ENCODE measurements around the gene CYB561D2. TPM values are rescaled to one million over a fixed set of nuclear protein-coding genes. Genes with fewer than 3 reads are reported as not detected.

Gene CYB561D2, protein sequence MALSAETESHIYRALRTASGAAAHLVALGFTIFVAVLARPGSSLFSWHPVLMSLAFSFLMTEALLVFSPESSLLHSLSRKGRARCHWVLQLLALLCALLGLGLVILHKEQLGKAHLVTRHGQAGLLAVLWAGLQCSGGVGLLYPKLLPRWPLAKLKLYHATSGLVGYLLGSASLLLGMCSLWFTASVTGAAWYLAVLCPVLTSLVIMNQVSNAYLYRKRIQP
- total RNA-seq (2014; rRNA removed; shearing (Covaris generic)) (29.0 and 37.7 TPM in 2 replicates), polyA plus RNA-seq (2016; fragmentation: Nextera tagmentation; extraction: Ambion mirVana) (28.3 and 31.5 TPM in 2 replicates)

DNA sequence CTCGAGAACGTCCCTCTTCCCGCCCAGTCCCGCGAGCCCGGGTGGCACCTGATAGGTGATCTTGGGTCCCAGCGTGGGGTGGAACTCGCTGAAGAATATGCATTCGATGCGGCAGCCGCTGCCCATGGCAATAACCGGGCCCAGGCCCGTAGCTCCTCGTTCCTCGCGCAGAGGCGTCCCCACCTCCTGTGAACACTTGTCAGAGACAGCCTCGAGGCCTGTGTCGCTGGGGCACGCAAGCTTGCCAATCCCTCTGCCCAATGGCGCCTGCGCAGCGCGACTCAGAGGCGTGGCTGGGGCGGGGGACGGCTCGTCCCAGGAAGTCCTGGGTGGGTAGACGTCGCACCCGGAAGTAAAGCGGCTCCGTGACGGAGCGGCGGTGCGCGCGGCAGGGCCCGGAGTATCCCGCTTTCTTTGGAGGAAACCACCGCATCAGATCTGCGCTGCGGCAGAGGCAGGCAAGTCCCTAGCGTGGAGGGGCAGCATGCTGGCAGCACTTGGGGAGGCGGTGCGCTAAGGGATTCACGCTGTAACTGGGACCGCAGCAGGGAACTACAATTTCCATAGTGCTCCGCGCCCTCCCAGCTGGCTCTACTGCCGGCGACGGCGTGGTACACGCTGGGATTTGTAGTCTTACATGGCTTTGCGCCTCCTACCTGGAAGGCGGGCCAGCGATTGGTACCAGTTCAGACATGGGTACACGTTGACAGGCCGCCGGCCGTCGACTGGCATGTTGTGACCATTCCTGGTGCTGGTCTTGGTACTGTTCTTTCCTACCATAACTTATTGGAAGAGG is at the start of gene CYB561D2, which contains the start of gene NPRL2:
Gene CYB561D2, plus strand, starts transcription at position 336 of the 796 bp plus-strand sequence. CDS start 572 bp downstream, outside the sequence.
Gene NPRL2, minus strand, starts transcription at position 249 of the 796 bp plus-strand sequence. Its CDS starts 123 bp downstream, at position 126.
- Histone ChIP-seq H2AFZ (peak within 1 kb of the TSS; percentile 93), H3K27ac (peak within 1 kb of the TSS; percentile 67), H3K4me2 (ENCODE audit: unreplicated experiment) (peak within 1 kb of the TSS; percentile 98), H3K79me2 (ENCODE audit: insufficient read depth) (peaks cover 62% of the 10 kb centered on the region), H3K9ac (peak within 1 kb of the TSS; percentile 82), H3K4me1 (ENCODE audit: insufficient read depth) (peaks cover 23% of the 10 kb centered on the region), H3K27me3 (replicated peaks; ENCODE audit: insufficient read depth) (no peaks in the 10 kb centered on the region), H3K36me3 (ENCODE audit: low read depth) (peaks cover 7% of the 10 kb centered on the region; the same call in 1 of the 2 replicates), H3K4me3 (peak within 1 kb of the TSS; percentile 90), H4K20me1 (ENCODE audit: insufficient read depth) (no peaks in the 10 kb centered on the region), H3F3A (ENCODE audit: insufficient read depth) (0 out of 2 replicates have a peak, but pooled peaks cover 17% of the 10 kb centered on the region), H3K9me2 (ENCODE audit: insufficient read depth) (no peaks in the 10 kb centered on the region), H3K9me3 (ENCODE audit: low read depth) (no peaks in the 10 kb centered on the region)
- DNase-seq, result peak; percentile 94
- in situ Hi-C loops (cut with MboI), result no loop called here
- WGBS, 2 experiments (ENCODE audit: low coverage in 1 of 2, low lambda C conversion rate in 2 of 2, missing lambda C conversion rate in 2 of 2), result 1% methylated on average over 60 of the region's 64 CpGs
- TF ChIP-seq EZH2 (IDR thresholded peaks at IDR 0.05; ENCODE audit: insufficient read depth, poor library complexity, severe bottlenecking), result no peak
- TF ChIP-seq EZH2phosphoT487 (IDR thresholded peaks at IDR 0.05; ENCODE audit: insufficient read depth, low read depth), result no peak

DNA sequence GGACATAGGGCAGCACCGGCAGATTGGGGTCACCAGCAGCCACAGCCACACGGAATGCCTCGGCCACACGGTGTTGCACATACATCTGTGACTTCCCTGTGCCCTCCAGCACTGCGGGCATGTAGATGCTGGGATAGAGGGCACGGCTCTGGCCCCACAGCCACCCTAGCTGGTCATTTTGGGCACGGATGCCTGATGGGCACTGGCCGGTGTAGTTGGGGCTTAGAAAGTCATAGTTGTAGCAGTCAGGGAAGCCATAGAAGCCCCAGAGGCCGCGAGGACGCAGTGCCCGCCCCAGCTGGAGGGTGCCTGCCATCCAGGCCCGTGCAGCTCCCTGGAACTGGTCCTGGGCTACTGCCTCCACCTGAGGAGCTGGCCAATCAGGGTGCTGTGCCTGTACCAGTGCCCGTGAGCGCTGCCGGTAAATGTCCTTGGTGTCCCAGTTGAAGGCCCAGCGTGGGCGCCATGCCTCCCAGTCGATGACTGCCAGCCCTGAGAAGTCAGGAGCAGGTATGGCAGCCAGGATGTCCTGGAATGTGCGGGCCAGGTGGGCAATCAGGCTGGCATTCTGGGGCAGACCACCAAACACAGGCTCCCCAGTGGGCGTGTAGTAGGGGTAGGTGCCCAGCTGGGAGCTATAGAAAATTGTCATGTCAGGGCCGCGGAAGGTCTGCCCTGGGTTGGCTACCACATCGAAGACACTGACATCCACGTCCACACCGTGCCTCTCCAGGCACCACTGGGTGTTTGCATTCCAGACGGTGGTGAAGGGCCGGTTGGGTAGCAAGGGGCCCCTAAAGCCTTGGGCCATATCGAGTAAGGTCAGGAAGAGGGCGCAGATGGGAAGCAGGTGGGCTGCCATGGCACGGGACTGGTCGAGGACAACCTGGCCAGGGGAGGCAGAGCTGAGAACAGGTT is 48.3 kb upstream of the CYB561D2 start:
- no peak overlapping the region for H3K27ac ChIP-seq
- WGBS, 2 experiments (ENCODE audit: low coverage in 1 of 2, low lambda C conversion rate in 2 of 2, missing lambda C conversion rate in 2 of 2), result 85 to 86% methylated on average over 32 of the region's 32 CpGs

DNA sequence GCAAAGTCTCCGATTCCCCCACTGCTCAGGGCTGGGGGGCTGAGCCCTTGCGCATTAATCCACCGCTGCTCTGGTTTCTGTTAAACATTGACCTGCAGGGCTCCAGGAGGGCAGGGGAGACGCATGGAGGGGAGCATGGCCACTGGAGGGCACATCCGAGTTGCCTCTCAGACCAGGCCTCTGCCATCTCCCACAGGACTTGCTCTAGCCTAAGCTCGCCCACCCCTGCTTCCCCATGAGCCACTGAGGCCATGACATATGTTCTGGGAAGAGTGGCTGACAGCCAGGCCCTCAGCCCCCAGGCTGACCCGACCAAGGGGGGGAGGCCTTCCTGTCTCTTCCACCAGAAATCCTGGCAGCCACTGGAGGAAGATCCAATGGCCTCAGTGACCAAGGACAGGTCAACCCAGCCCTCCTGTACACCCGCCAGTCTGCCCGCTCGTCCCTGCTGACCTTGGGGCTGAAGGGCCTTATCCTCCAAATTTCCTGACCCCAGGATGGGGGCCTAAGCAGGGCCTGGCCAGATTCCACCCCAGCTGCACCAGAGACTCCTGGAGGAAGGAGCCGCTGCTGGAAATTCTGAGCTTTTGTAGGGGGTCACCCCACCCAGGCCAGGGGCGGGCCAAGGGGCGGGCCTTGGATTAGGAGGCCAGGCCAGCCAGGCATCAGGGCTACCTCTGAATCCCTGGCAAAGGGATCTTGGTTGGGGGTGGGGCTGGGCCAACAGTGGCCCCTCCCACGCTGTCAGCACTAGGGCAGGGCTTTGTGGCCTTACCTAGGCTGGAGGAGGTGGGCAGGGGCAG is 47.4 kb upstream of the CYB561D2 start, which contains the start of gene HYAL1:
Gene HYAL1, minus strand, starts transcription at position 562 of the 803 bp plus-strand sequence. CDS start 618 bp downstream, outside the sequence.
- in situ Hi-C loops (cut with MboI), result no loop called here
- H3F3A ChIP-seq (ENCODE audit: insufficient read depth), result peaks cover 11% of the 10 kb centered on the region
- no peak within 1 kb of the TSS for H3K4me3 ChIP-seq
- no peak within 1 kb of the TSS for H3K9ac ChIP-seq
- H3K4me2 ChIP-seq (ENCODE audit: unreplicated experiment), result no peak within 1 kb of the TSS
- H2AFZ ChIP-seq, result no peak within 1 kb of the TSS
- TF ChIP-seq EZH2phosphoT487 (IDR thresholded peaks at IDR 0.05; ENCODE audit: insufficient read depth, low read depth) (no peak), EZH2 (IDR thresholded peaks at IDR 0.05; ENCODE audit: insufficient read depth, poor library complexity, severe bottlenecking) (no peak)
- no peak for DNase-seq
- no peaks in the 10 kb centered on the region for H3K27me3 ChIP-seq (replicated peaks; ENCODE audit: insufficient read depth)
- H3K27ac ChIP-seq, result no peak within 1 kb of the TSS
- no peaks in the 10 kb centered on the region for H3K36me3 ChIP-seq (ENCODE audit: low read depth)
- H3K79me2 ChIP-seq (ENCODE audit: insufficient read depth), result no peaks in the 10 kb centered on the region
- peaks cover 11% of the 10 kb centered on the region for H3K4me1 ChIP-seq (ENCODE audit: insufficient read depth)
- H4K20me1 ChIP-seq (ENCODE audit: insufficient read depth), result no peaks in the 10 kb centered on the region
- H3K9me2 ChIP-seq (ENCODE audit: insufficient read depth), result no peaks in the 10 kb centered on the region
- H3K9me3 ChIP-seq (ENCODE audit: low read depth), result no peaks in the 10 kb centered on the region
- WGBS, 2 experiments (ENCODE audit: low coverage in 1 of 2, low lambda C conversion rate in 2 of 2, missing lambda C conversion rate in 2 of 2), result 62 to 68% methylated on average over 13 to 14 of the region's 14 CpGs

More for the DNA sequence above, 48.3 kb upstream of the CYB561D2 start:
- DNase-seq, result no peak
- Histone ChIP-seq H3K9ac (no peak overlapping the region), H3K79me2 (ENCODE audit: insufficient read depth) (no peaks in the 10 kb centered on the region), H3K36me3 (ENCODE audit: low read depth) (no peaks in the 10 kb centered on the region), H3K27me3 (replicated peaks; ENCODE audit: insufficient read depth) (no peaks in the 10 kb centered on the region), H4K20me1 (ENCODE audit: insufficient read depth) (no peaks in the 10 kb centered on the region), H3K9me2 (ENCODE audit: insufficient read depth) (no peaks in the 10 kb centered on the region), H3F3A (ENCODE audit: insufficient read depth) (peaks cover 11% of the 10 kb centered on the region), H3K4me3 (no peak overlapping the region), H3K9me3 (ENCODE audit: low read depth) (no peaks in the 10 kb centered on the region), H3K4me1 (ENCODE audit: insufficient read depth) (peaks cover 11% of the 10 kb centered on the region), H2AFZ (no peak overlapping the region), H3K4me2 (ENCODE audit: unreplicated experiment) (no peak overlapping the region)
- TF ChIP-seq EZH2 (IDR thresholded peaks at IDR 0.05; ENCODE audit: insufficient read depth, poor library complexity, severe bottlenecking), result no peak
- no peak for TF ChIP-seq EZH2phosphoT487 (IDR thresholded peaks at IDR 0.05; ENCODE audit: insufficient read depth, low read depth)
- in situ Hi-C loops (cut with MboI), result no loop called here
